Measurements from ENCODE around the gene MLLT3. TPM values are rescaled to one million over a fixed set of nuclear protein-coding genes. Genes with fewer than 3 reads are reported as not detected.

Gene MLLT3
- total RNA-seq, 3 donors from 2014 or later: 13.0 to 19.0 (median 14.6) TPM

DNA sequence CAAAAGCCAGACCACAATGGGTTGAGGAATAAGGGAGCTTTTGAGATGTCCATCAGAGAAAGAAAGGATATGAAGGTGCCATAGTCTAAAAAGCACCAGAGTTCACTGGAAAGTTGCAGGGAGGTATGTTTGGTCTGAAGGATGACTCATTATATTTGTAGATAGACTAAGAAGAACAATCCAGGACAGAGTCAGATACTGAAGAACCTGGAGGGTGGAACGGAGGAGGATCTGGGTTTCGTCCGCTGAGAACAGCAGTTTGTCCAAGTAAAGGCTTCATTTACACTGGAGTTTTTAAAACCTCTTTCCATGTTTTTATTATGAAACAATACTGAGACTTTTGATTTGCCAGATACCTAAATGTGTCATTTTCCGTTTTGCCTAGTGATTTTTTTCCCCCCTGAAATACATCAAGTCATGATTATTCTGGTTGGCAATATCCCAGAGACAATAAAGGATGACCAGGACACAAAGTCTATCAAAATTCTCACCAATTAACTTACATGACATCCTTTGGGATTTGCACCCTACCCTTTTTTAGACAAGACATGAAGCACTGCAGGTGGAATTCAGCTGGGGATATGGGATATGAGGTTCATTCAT is 219.9 kb downstream of the MLLT3 start:
- H3K27me3 Mint-ChIP-seq (ENCODE audit: low read depth): no peaks in the 10 kb centered on the region
- DNase-seq (no peak), ATAC-seq (no peak)
- peaks cover 56% of the 10 kb centered on the region for H3K4me1 Mint-ChIP-seq (ENCODE audit: low read depth)
- H3K36me3 Mint-ChIP-seq (ENCODE audit: insufficient read depth): peaks cover 21% of the 10 kb centered on the region
- H3K9me3 Mint-ChIP-seq: no peaks in the 10 kb centered on the region
- no peak overlapping the region for H3K4me3 Mint-ChIP-seq

DNA sequence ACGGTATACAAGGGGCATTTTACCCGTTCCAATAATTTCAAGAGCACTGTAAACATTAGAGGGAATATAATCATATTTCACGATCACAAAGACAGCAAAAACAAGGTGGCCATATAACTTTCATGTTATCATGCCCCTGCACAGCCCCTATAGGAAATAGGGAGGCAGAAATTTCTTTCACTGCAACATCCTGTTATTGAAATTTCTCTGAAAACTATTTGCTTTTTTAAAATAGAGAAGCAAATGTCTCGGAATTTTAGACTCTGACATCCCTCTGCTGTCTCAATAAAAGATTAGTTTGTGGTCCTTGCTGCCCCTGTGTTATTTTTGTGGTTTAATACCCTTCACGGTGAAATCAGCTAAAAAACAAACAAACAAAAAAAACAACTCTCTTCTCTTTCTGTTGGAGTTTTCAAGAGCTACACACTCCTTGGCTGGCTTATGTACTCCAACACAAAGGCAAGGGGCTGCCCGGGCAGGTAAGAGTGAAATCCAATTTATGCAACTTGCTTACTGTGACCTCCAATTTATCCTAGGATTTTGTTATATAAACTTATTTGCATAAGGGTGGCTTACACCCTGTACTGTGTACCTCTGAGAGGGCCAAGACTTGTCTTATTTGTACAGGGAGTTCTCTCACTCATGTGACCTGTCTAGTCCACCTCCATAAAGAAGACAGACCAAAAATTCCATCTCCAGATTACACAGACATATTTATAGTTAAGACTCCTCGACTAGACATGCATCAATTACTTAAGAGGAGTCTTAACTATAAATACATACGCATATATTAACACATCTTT is 223.6 kb downstream of the MLLT3 start:
- Mint-ChIP-seq H3K9me3 (no peaks in the 10 kb centered on the region), H3K4me1 (ENCODE audit: low read depth) (peaks cover 69% of the 10 kb centered on the region), H3K36me3 (ENCODE audit: insufficient read depth) (peaks cover 28% of the 10 kb centered on the region), H3K27me3 (ENCODE audit: low read depth) (no peaks in the 10 kb centered on the region), H3K4me3 (no peak overlapping the region)
- ATAC-seq (no peak), DNase-seq (no peak)

DNA sequence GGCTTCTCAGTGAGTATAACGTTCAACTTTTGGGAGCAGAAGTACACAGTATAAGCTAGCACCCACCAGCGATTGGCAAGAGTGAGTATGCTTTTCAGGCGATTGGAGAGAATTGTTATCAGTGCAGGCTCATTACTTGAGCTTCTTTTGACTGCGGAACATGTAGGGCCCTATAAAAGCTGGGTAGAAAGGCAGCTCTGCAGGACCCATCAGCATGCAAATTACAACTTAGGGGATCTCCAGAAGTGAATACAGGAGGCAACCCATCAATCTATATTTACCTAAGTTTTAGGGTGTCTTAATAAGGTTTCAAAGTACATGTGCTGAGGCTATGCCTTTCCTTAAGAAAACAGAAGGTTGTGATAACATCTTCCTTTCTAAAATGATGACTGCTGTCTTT is 225.0 kb downstream of the MLLT3 start:
- Mint-ChIP-seq H3K36me3 (ENCODE audit: insufficient read depth) (peaks cover 24% of the 10 kb centered on the region), H3K9me3 (no peaks in the 10 kb centered on the region), H3K4me1 (ENCODE audit: low read depth) (peaks cover 57% of the 10 kb centered on the region), H3K27me3 (ENCODE audit: low read depth) (no peaks in the 10 kb centered on the region), H3K4me3 (no peak overlapping the region)
- DNase-seq (no peak), ATAC-seq (no peak)

DNA sequence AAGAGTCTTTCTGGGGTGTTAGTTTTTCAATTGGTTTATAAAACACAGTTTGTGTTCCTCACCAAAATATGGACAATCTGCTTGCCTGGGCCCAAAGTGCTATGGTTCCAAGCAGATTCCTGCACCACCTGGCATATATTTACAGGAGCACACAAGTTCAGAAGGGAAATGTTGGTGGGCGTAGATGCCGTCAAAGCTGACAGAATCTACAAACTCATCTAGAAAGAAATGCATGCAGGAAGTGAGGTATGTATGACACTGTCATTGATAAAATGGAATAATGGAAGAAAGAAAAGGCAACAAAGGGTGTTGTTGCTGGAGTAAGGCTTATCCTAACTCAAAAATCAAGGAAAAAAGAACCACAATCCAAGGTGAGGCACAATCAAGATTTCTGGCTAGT is 225.8 kb downstream of the MLLT3 start:
- peak in 1 of 2 donors; percentile 38 for ATAC-seq
- Mint-ChIP-seq H3K4me1 (ENCODE audit: low read depth) (peaks cover 51% of the 10 kb centered on the region), H3K27me3 (ENCODE audit: low read depth) (no peaks in the 10 kb centered on the region), H3K4me3 (no peak overlapping the region), H3K9me3 (no peaks in the 10 kb centered on the region), H3K36me3 (ENCODE audit: insufficient read depth) (peaks cover 16% of the 10 kb centered on the region)
- no peak for DNase-seq

- H3K9me3 Mint-ChIP-seq: no peaks in the 10 kb centered on the region
- peaks cover 48% of the 10 kb centered on the region for H3K4me1 Mint-ChIP-seq (ENCODE audit: low read depth)
- H3K4me3 Mint-ChIP-seq: no peak overlapping the region
- peaks cover 14% of the 10 kb centered on the region for H3K36me3 Mint-ChIP-seq (ENCODE audit: insufficient read depth)
- no peaks in the 10 kb centered on the region for H3K27me3 Mint-ChIP-seq (ENCODE audit: low read depth)
- ATAC-seq: no peak
- DNase-seq: no peak
Observed at GRCh38 chr9:20395651-20396050, 226.6 kb downstream of the MLLT3 start.

DNA sequence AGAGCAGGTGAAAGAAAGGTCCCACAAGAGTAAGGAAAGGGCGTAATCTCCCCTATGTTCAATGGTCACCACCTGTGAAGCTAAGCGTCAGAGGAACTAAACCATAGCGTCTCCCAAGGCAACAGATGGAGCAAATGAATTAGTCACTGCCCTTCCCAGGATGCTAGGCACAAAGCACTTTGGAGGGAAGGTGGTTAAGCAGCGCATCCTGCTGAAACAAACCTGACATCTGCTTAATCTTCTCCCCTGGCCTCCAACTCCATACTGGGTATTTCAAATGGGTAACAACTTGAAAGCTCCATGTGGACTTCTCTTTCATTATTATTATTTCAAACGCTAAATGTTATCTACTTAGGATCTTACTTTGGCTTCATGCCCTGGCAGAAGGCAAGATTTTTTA is 227.3 kb downstream of the MLLT3 start:
- no peak for ATAC-seq
- Mint-ChIP-seq H3K4me3 (no peak overlapping the region), H3K4me1 (ENCODE audit: low read depth) (peaks cover 46% of the 10 kb centered on the region), H3K9me3 (no peaks in the 10 kb centered on the region), H3K36me3 (ENCODE audit: insufficient read depth) (peaks cover 16% of the 10 kb centered on the region), H3K27me3 (ENCODE audit: low read depth) (no peaks in the 10 kb centered on the region)
- DNase-seq: no peak

DNA sequence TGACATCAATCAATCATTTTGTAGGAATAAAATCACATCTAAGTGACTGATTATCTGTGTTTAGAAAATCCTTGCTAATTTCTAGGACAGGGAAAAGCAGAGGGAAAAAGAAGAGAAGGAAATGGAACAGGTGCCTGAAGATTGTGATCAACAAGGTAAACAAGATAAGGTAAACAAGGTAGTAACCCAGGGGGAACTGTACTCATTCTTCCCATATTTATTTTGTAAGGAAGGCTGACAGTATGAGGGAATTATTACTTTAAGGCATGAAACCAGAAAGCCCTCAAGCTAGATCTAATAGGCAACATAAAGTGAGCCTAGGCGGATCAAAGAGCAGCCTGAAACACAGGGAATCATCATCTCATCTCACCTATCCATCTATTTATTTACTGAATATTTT is 231.1 kb downstream of the MLLT3 start:
- peaks cover 20% of the 10 kb centered on the region for H3K4me1 Mint-ChIP-seq (ENCODE audit: low read depth)
- H3K4me3 Mint-ChIP-seq: no peak overlapping the region
- H3K9me3 Mint-ChIP-seq: peaks cover 7% of the 10 kb centered on the region
- DNase-seq (no peak), ATAC-seq (no peak)
- H3K27me3 Mint-ChIP-seq (ENCODE audit: low read depth): no peaks in the 10 kb centered on the region
- peaks cover 27% of the 10 kb centered on the region for H3K36me3 Mint-ChIP-seq (ENCODE audit: insufficient read depth)

GRCh38 chr9:20390400-20390799 is 231.9 kb downstream of the MLLT3 start:
- peaks cover 7% of the 10 kb centered on the region for H3K9me3 Mint-ChIP-seq
- no peak overlapping the region for H3K4me3 Mint-ChIP-seq
- ATAC-seq (no peak), DNase-seq (no peak)
- peaks cover 15% of the 10 kb centered on the region for H3K4me1 Mint-ChIP-seq (ENCODE audit: low read depth)
- no peaks in the 10 kb centered on the region for H3K27me3 Mint-ChIP-seq (ENCODE audit: low read depth)
- peaks cover 25% of the 10 kb centered on the region for H3K36me3 Mint-ChIP-seq (ENCODE audit: insufficient read depth)

DNA sequence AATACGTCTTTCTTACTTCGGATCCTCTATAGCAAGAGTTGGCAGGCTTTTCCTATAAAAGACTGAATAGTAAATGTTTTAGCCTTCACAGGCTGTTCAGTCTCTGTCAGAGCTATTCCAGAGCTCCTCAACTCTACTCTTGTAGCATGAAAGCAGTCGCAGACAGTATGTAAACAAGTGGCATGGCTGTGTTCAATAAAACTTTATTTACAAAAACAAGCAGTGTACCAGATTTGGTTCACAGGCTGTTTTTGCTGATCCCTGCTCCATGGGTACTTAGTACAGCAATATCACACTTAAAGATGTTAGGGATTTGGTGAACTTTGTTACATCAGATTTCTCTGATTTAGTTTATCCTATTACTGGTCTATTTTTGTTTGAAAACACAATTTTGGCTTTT is 235.2 kb downstream of the MLLT3 start:
- peaks cover 28% of the 10 kb centered on the region for H3K4me1 Mint-ChIP-seq (ENCODE audit: low read depth)
- no peak overlapping the region for H3K4me3 Mint-ChIP-seq
- no peak for ATAC-seq

GRCh38 chr9:20384642-20385041 is 237.7 kb downstream of the MLLT3 start:
- no peak overlapping the region for H3K4me3 Mint-ChIP-seq
- H3K36me3 Mint-ChIP-seq (ENCODE audit: insufficient read depth): peaks cover 14% of the 10 kb centered on the region
- DNase-seq (no peak), ATAC-seq (no peak)
- no peaks in the 10 kb centered on the region for H3K27me3 Mint-ChIP-seq (ENCODE audit: low read depth)
- H3K4me1 Mint-ChIP-seq (ENCODE audit: low read depth): peaks cover 36% of the 10 kb centered on the region
- H3K9me3 Mint-ChIP-seq: peaks cover 7% of the 10 kb centered on the region

More for the DNA sequence above, 235.2 kb downstream of the MLLT3 start:
- H3K27me3 Mint-ChIP-seq (ENCODE audit: low read depth): no peaks in the 10 kb centered on the region
- H3K9me3 Mint-ChIP-seq: peaks cover 7% of the 10 kb centered on the region
- DNase-seq: no peak
- peaks cover 20% of the 10 kb centered on the region for H3K36me3 Mint-ChIP-seq (ENCODE audit: insufficient read depth)

GRCh38 chr9:20382460-20383071 is 239.7 kb downstream of the MLLT3 start:
- peaks cover 48% of the 10 kb centered on the region for H3K4me1 Mint-ChIP-seq (ENCODE audit: low read depth)
- H3K4me3 Mint-ChIP-seq: no peak overlapping the region
- no peaks in the 10 kb centered on the region for H3K9me3 Mint-ChIP-seq
- no peak for DNase-seq
- no peak for ATAC-seq
- no peaks in the 10 kb centered on the region for H3K27me3 Mint-ChIP-seq (ENCODE audit: low read depth)
- H3K36me3 Mint-ChIP-seq (ENCODE audit: insufficient read depth): peaks cover 4% of the 10 kb centered on the region

DNA sequence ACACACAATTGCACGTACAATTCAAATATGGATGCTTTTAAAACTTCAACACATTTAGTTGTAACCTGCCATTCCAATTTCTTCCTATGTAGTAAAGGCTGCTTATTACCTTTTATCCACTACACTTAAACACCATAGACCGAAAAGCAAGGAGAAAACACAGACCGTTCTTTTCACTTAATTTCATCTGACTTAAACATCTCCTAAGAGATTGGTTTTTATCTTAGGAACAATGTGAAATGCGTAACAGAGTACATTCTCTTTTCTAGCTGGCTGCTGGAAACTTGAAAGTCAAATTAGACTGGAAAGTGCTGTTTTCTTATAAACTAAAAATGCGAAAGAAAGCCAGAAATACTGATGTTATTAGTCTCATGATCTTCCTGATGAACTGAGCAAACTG is 241.8 kb downstream of the MLLT3 start:
- Mint-ChIP-seq H3K27me3 (ENCODE audit: low read depth) (no peaks in the 10 kb centered on the region), H3K4me3 (no peak overlapping the region), H3K4me1 (ENCODE audit: low read depth) (peaks cover 61% of the 10 kb centered on the region), H3K36me3 (ENCODE audit: insufficient read depth) (peaks cover 4% of the 10 kb centered on the region), H3K9me3 (no peaks in the 10 kb centered on the region)
- no peak for ATAC-seq
- DNase-seq: no peak

DNA sequence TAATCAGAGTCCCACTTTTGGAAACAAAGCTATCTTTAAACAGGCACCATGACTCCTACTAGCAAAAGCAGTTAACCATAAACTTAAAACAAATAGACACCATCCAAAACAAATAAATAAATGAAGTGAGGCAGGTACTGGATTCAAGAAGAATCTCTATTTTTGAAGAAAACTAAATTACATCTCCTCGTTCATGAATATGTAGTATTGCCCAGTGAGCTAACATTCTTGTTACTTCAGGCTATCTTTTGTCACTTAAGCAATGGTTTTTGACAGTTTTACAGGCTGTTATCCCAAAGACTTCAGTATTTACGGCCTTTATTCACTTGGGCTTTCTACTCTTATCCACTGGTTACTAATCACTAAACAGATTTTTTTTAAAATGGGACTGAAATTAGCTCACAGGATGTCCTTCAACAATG is 242.5 kb downstream of the MLLT3 start:
- no peaks in the 10 kb centered on the region for H3K27me3 Mint-ChIP-seq (ENCODE audit: low read depth)
- DNase-seq (no peak), ATAC-seq (no peak)
- no peaks in the 10 kb centered on the region for H3K9me3 Mint-ChIP-seq
- H3K36me3 Mint-ChIP-seq (ENCODE audit: insufficient read depth): peaks cover 4% of the 10 kb centered on the region
- peaks cover 61% of the 10 kb centered on the region for H3K4me1 Mint-ChIP-seq (ENCODE audit: low read depth)
- no peak overlapping the region for H3K4me3 Mint-ChIP-seq

DNA sequence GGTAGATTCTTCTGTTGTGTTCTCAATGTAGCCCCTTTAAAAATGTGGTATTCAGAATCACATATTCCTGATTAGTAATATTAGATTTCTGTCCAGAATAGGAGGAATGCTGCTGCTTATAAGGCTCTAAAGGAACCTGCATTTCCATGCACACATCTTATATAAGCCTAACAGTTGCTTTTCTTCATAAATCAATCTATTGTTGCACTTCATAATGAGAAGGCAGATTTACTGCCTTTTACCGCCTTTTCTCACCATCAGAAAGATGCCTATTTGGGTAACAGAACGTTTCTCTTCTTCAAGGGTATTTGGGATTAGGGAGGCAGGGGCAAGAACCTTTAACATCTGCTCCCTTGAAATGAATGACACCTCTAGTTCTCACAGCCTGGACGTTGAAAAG is 243.4 kb downstream of the MLLT3 start:
- DNase-seq (no peak), ATAC-seq (no peak)
- Mint-ChIP-seq H3K36me3 (ENCODE audit: insufficient read depth) (peaks cover 4% of the 10 kb centered on the region), H3K4me1 (ENCODE audit: low read depth) (peaks cover 60% of the 10 kb centered on the region), H3K4me3 (no peak overlapping the region), H3K9me3 (no peaks in the 10 kb centered on the region), H3K27me3 (ENCODE audit: low read depth) (no peaks in the 10 kb centered on the region)

DNA sequence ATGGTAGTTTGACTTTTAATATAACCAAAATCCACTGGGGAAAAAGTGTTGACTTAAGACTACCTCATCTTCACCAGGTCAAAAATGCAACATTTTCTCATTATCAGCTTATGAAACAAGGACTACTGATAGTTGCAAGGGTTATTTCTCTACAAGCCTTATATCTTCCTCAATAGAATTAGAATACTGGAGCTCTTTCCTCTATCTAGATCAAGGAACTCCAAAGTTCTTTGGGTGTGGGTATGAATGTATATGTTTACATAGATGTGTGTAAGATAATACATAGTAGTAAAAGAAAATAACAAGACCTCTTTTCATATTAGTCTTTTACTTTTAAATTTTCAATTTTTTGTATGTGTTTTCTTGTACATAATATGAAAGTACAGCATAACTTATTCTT is 244.5 kb downstream of the MLLT3 start:
- Mint-ChIP-seq H3K9me3 (no peaks in the 10 kb centered on the region), H3K4me3 (no peak overlapping the region), H3K4me1 (ENCODE audit: low read depth) (peaks cover 62% of the 10 kb centered on the region), H3K36me3 (ENCODE audit: insufficient read depth) (peaks cover 4% of the 10 kb centered on the region), H3K27me3 (ENCODE audit: low read depth) (no peaks in the 10 kb centered on the region)
- no peak for DNase-seq
- ATAC-seq: no peak

All from activated T-cell treated with anti-CD3 and anti-CD28 coated beads, Interleukin-2, amount 50 U/mL, for 4 hours (primary cell).